DOHH2 (cell line): ENCODE data around the gene ZBTB47.

ENCODE experiments used
- EZH2phosphoT487 ChIP-seq: fragments of 200-600 bp; sonication (generic); IDR thresholded peaks from 2 replicates; pipeline ENCODE4 v1.6.1; 2017; ENCODE audit warnings: borderline replicate concordance, mild to moderate bottlenecking, antibody characterized with exemption, low read length, moderate library complexity, mixed read lengths
- TF ChIP-seq, protein P1 (sequence below): fragments of 200-600 bp; sonication (generic); IDR thresholded peaks from one replicate; pipeline ENCODE4 v1.5.1; 2014; ENCODE audit warnings: antibody characterized with exemption, mild to moderate bottlenecking, low read depth, low read length; ENCODE audit not compliant: poor library complexity, severe bottlenecking

DNA sequence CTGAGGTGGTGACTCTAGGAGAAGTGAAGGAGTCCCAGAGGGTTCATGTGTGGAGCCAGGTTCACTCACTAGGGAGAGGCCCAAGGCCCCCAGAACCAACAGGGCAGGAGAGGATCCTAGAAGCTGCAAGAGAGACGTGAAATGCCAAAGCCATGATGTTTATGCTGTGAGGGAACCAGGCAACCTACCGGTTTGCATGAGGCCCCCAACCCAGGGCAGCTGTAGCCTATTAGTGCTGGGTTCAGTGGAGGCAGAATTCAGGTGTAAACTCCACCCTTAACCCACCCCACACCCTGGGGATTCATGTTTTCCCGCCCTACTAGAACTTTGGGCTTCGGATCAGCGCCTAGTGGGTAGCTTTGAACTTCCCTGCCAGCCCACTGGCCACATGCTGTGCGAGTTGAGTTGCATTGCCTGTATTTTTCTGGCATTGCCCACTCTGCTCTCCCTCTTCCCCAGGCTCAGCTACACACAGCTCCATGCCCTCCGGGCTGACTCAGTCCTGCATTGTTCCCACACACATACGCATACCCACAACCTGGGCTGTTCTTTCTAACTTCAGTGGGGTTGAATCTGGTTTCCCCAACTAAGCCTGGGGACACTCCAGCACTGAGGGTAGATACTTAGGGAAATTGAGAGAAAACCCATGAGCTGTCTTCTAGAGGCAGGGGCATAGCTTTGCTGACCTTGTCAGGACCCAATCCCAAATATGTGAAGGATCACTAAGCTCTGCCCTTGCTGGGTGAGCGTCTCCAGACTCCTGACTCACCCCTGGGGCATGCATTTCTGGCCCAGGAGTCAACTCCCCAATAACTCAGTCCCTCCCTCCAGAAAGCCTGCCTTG lies 2.0 kb upstream of the ZBTB47 start:
- TF ChIP-seq, protein P1, sequence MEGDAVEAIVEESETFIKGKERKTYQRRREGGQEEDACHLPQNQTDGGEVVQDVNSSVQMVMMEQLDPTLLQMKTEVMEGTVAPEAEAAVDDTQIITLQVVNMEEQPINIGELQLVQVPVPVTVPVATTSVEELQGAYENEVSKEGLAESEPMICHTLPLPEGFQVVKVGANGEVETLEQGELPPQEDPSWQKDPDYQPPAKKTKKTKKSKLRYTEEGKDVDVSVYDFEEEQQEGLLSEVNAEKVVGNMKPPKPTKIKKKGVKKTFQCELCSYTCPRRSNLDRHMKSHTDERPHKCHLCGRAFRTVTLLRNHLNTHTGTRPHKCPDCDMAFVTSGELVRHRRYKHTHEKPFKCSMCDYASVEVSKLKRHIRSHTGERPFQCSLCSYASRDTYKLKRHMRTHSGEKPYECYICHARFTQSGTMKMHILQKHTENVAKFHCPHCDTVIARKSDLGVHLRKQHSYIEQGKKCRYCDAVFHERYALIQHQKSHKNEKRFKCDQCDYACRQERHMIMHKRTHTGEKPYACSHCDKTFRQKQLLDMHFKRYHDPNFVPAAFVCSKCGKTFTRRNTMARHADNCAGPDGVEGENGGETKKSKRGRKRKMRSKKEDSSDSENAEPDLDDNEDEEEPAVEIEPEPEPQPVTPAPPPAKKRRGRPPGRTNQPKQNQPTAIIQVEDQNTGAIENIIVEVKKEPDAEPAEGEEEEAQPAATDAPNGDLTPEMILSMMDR = no peak
- no peak for TF ChIP-seq EZH2phosphoT487
